Measurements from ENCODE around the gene JARID2. TPM values are rescaled to one million over a fixed set of nuclear protein-coding genes. Genes with fewer than 3 reads are reported as not detected.

Gene JARID2
- total RNA-seq, 1 donor: 9.1 TPM

- no peak for TF ChIP-seq CTCF (IDR thresholded peaks at IDR 0.05; ENCODE audit: insufficient read depth, low read depth, low read length)
- H3K4me3 ChIP-seq (ENCODE audit: low read depth, low read length): no peak overlapping the region
- no peak for DNase-seq (ENCODE audit: low read depth)
Observed at GRCh38 chr6:15513801-15514711, 268.2 kb downstream of the JARID2 start.

- no peak for TF ChIP-seq CTCF (IDR thresholded peaks at IDR 0.05; ENCODE audit: insufficient read depth, low read depth, low read length)
- no peak overlapping the region for H3K4me3 ChIP-seq (ENCODE audit: low read depth, low read length)
- DNase-seq (ENCODE audit: low read depth): no peak
Observed at GRCh38 chr6:15515226-15515625, 269.4 kb downstream of the JARID2 start.

GRCh38 chr6:15515660-15516375 lies 269.9 kb downstream of the JARID2 start:
- DNase-seq (ENCODE audit: low read depth): no peak
- no peak overlapping the region for H3K4me3 ChIP-seq (ENCODE audit: low read depth, low read length)
- TF ChIP-seq CTCF (IDR thresholded peaks at IDR 0.05; ENCODE audit: insufficient read depth, low read depth, low read length): no peak

GRCh38 chr6:15516378-15516777 lies 270.5 kb downstream of the JARID2 start:
- TF ChIP-seq CTCF (IDR thresholded peaks at IDR 0.05; ENCODE audit: insufficient read depth, low read depth, low read length): no peak
- no peak for DNase-seq (ENCODE audit: low read depth)
- no peak overlapping the region for H3K4me3 ChIP-seq (ENCODE audit: low read depth, low read length)

- no peak overlapping the region for H3K4me3 ChIP-seq (ENCODE audit: low read depth, low read length)
- no peak for TF ChIP-seq CTCF (IDR thresholded peaks at IDR 0.05; ENCODE audit: insufficient read depth, low read depth, low read length)
- no peak for DNase-seq (ENCODE audit: low read depth)
Observed at GRCh38 chr6:15516923-15517560, 271.2 kb downstream of the JARID2 start.

- H3K4me3 ChIP-seq (ENCODE audit: low read depth, low read length): no peak overlapping the region
- no peak for DNase-seq (ENCODE audit: low read depth)
- TF ChIP-seq CTCF (IDR thresholded peaks at IDR 0.05; ENCODE audit: insufficient read depth, low read depth, low read length): no peak
Observed at GRCh38 chr6:15517600-15517999, 271.7 kb downstream of the JARID2 start.
